ENCODE data around the gene TNS1.

TNS1 gene

DNA sequence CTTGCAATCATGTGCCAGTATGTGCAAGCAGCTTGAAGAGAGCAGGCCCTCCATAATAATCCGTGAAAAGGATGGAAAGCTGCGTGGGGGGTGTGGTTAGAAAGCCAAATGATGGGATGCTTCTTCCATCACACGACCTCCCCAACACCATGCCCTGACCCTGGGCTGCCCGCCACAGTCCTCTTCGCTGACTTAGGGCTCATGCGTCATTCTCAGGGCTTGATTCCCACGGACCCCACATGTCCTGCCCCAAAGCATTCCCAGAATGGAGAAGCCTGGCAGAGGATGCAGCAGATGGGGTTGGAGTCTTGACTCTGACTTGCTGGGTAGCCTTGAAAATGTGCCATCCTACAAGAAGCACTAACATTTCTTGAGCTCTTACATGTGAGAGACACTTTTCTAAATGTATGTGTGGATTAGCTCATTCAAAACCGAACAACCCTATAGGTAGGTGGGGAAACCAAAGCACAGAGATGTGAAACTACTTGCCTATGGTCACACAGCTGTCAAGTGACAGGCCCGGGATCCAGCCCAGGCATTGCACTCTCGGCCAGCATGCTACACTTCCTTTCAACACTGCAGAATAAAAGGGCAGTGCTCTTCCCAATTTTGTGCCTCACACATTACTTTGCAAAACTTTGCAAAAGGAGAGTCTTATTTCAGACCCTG, 3.7 kb downstream of the TNS1 start:
- DNase-seq, result no peak

DNA sequence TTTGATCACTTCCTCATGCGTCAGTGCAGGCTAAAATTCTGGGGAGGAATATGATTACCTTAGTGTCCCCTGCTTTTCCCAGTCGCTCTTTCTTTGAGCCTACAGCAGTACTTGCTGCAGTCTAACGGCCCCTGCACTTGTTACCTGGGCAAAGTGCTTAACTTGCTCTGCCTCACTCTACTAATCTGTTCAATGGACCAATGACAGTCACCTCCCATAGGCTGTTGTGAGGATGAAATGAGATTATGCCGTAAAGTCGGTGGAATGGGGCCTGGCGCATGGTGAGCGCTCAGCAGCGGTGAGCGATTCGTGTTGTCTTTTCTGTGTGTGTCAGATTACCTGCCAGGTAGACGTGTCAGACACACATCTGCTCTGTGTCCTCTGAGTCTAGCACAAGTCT, 5.3 kb downstream of the TNS1 start:
- no peak for DNase-seq

DNA sequence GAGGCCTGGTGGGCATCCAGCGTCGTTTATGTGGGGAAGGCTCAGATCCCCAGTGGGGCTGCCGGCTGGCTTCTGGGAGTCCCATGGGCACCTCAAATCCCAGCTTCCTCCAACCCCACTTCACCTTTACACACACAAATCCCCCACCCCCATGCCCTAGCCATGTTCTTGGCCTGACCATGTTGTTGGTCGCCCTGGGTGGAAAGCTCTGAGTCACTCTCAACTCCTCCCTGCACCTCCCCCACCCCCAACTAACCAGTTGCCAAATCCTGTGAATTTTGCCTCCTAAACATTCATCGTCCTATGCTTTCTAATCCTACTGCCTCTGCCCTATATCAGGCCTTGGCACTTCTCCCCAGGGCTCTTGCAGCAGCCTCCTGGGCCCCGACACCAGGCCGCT, 6.4 kb downstream of the TNS1 start:
- no peak for DNase-seq

DNA sequence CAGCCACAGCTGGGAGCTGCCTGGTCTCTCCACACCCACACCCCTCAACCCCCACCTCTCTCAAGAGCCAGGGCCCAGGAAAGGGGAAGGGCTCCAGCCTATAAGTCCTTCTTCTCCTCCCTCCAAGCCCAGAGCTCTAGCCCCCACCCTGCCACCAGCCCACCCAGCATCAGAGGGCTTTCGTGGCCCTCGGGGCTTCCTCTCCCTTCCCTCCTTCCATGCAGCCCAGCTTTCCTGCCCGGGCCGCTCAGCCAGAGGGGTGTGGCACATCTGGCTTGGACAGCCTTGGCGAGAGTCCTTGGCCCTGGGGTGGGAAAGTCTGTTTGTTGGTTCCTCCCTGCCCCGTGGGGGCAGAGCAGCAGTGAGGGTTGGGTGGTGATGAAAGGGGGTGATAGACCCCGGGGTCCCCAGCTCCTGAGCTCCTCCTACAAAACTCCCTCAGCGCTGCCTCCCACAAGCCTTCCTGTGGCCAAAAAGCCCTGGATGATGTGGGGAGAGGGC, 7.0 kb downstream of the TNS1 start:
- no peak for DNase-seq

DNA sequence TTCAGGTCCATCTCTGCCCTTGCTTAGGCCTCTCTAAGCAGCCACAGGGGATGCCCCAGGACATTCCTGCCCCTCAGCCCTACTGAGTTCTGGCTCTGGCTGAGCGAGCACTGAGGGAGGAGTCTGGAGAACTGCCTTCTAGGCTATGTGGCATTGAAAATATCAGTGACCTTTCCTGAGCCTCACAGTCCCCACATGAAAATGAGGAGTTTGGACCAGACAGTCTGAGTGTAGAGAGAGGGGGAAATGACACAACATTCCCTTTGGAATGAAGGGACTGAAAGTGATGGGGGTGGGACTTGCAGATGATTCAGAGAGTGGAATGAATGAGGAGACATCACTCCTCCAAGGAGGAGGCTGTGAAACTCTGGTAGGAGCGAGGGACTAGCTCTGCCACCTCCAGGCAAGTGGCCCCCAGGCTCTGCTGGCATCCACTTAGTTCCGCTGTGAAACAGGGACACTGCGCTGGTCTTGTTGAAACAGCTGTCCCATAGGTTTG, 8.0 kb downstream of the TNS1 start:
- no peak for DNase-seq

DNA sequence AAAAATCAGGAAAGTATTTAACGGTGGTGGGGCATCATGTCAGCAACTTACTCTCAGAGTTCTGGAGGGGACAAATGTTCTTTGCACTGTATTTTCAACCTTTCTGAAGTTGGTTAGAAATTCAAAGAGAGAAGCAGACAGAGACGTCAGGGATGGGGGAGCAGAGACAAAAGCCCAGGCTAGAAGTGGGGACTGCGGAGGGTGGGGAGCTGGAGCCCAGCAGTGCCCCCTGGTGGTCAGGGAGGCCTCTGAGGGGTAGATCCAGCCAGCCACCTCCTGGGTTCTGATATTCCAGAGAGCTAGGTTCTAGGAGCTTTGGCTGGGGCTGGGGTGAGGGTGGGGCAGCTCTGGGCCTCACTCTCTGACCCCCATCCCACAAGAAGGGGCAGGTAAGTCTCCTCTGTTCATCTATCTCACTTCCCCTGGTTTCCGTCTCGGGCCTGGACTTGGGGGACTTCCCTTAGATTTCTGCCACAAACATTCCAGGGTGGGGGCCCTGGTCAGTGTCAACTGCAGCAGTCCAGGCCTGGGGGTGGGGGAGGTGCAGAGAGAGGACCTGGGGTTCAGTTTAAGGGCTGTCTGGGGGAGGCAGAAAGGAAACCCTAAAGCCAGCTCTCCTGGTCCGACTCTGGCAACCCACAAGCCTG, 8.9 kb downstream of the TNS1 start:
- peak; percentile 10 to 46 (median 24) for DNase-seq

DNA sequence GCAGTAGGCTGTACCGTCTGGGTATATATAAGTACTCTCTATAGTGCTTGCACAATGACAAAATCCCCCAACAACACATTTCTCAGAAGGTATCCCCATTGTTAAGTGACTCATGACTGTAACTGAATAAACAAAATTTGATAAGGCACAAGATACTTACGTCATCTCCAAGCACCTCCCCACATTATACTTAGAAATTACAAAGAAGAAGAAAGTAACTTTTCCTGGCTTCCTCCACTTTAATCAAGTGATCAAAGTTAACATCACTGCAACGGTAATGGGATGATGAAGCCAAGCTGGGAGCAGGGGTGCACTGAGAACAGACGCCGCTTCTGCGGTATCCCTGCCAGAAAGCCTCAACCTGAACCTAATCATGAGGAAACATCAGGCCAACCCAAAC, 9.7 kb downstream of the TNS1 start:
- DNase-seq, result no peak

DNA sequence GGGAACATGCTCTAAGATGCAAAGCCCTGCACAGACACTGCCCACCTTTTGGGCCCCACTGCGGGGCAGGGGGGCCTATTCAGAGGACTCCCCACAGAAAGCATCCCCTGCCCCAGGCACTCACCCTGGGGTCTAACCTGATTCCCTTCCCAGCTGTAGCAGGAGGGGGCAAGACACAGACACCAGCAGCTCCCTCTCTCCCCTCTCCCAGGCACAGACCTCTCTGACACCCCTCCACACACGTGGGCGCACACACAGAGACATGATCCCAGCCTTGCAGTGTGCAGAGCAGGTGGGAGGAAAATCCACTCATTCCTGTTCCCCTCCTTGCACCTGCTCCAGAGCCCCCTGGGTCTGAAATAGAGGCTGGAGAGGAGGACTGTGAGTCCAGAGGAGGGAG, 10.7 kb downstream of the TNS1 start:
- no peak for DNase-seq

DNA sequence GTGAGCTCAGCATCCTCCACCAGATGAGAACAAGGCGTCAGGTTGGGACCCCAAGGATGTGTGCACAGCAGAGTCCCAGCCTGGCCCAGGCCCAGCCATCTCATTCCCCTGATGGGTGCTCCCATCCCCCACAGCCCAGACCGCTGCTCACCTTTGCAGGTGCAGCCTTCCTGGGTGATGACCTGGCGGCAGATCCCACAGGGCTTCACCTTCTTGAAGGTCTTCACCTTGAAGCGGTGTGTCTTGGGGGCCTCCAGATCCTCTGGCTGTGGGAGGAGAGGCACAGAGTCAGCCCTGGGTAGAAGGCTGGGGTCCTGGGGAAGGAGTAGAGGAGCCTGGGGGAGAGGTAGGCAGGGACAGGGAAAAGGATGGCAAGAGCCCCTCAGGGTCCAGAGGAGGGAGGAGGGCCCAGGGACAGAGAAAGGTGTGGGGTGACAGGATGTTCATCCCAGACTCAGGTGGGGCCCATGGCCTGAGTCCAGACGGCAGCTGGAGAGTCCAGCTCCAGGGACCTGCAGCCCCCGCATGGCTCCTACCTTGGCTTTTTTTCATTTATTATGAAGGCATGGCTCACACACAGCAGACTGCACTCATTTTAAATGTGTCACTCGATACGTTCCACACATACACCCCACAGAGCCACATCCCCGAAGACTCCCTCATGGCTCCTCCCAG, 11.9 kb downstream of the TNS1 start:
- no peak for DNase-seq

DNA sequence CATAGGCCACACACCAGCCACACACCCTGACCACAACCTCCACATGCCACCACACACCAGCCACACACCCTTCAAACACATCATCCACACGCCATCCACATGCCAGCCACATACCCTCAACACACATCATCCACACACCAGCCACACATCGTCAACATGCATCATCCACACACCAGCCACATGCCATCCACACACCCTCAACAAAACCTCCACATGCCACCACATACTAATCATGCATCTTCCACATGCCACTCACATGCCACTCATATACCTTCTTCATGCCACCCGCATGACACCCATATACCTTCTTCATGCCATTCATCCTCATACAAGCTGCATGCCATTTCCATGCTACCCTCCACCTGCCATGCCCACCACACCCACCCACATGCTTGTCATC, 12.4 kb downstream of the TNS1 start:
- DNase-seq, result no peak

DNA sequence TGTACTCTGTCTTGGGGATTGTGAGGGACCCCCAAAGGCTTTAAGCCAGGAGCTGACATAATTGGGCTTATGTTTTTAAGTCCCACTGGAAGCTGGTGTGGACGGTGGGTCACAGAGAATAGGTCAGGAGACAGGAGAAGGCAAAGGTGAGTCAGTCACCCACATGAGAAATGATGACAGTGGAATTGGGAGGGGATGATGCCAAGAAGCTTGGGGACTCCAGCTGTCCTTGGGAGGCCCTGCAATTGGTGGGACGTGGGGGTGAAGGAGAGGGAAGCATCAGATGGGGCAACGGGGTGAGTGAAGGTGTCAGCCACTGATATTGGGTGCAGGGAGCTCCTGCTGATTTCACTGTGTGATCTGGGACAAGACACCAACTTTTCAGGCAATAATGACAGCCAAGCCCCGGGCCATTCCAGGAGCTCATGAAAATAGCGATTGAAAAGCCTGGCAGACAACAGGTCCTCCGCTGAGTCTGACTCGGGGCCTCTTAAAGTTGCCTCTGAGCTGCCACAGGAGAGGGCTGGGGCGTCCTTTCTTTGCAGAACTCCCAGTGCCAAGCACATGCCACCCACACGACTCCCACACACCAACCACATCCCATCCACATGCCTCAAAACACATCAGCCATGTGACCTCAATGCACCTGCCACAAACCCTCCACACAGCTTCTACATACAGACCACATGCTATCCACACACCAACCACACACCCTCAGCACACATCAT, 13.4 kb downstream of the TNS1 start:
- DNase-seq, result no peak

DNA sequence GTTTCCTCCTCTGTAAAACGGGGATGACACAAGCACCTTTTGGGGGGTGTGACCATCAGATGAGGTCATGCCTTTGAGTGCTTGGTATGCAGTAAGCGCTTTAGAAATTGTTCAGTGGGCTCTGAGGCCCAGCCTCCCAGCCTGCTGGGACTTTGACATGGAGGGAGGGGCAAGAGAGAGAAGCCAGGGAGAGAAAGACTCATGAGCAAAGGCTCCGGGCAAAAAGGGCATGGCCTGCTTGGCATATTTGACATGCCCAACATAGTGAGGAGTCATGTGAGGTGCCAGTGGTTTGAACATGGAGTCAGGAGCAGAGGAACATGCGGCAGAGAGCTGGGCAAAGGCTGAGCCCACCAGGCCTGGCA, 14.0 kb downstream of the TNS1 start:
- DNase-seq, result no peak

DNA sequence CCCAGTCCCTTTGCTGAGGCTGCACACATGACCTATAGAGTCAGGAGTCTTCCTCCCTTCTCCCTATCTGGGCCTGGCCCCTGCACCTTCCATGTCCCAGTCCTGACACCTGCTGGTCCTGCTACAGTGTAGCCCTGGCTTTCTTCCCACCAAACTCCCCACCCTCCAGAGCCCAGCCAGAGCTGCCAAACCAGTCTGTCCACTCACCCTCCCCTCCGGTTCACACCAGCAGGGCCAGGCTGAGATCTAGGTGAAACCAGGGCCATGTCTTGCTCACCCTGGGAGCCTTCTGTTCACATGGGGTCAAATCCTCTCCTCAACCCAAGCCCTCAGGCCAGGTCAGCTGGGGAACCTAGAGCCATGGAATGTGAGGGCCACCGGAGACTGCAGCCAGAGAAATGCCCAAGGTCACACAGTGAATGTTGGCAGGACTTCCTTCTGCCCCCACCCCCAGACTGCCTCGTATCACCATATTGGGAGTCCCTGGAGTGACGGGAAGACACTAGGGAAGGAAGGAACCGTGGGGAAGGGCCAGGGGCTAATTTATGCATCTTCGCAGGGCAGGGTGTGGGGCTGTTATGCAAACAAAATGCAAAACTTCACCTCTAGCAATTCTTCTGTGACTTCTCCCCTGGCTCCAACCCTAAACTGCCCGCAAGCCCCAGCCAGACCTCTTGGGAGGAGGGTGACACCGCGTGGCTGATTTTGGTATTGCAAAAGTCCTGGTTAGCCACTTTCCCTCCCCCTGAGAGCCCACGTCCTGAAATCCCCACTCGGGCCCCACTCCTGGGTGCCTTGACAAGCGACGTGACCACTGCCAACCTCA, 14.6 kb downstream of the TNS1 start:
- DNase-seq, result peak; percentile 8 to 48 (median 32)

DNA sequence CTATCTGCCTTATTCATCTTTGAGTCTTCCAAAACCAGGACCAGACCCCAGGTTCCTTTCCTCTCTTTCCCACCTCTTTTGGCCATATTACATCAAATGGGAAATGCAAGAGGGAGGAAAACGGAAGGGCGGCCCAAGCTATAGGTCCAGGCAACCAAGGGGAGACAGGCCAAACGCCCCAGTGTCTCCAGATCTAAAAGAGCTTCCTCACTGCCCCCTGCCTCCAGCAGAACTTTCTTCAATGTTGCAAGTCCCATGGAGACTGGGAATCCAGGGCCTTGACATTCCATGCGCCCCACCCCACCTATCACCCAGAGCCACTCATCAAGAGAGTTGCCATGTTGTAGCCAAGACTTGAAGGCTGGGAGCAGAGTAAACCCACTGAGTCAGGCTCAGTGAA, 15.4 kb downstream of the TNS1 start:
- DNase-seq, result no peak

DNA sequence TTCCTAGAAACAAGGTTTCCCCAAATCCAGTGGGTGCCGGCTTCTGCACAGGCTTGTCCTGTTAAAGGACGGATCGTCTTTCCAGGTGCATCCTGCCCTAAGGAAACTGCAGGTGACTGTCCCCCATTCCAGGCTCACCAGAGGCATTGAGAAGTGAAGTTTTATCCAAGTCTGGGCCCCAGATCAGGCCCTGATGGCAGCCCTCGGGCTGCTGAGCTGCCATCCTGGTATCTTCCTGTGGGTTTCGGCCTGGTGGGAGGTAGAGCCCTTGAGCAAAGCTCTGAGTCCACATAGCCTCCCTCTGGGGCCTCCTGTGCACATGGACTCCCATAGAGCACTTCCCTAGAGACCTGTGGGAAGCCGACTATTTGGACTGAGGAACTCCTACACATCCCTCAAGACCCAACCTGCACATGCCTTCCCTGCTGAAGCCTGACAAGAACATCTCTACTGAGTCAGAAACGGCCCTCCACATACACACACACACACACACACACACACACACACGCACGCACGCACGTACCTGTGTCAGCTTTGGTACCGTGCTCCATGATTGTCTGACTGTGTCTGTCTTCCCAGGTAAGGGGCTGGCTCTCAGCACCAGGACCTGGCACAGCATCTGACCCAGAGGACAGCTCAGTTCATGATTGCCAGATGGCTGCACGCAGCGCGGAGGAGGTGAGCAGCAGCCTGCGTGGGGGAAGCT, 16.4 kb downstream of the TNS1 start:
- DNase-seq, result no peak

DNA sequence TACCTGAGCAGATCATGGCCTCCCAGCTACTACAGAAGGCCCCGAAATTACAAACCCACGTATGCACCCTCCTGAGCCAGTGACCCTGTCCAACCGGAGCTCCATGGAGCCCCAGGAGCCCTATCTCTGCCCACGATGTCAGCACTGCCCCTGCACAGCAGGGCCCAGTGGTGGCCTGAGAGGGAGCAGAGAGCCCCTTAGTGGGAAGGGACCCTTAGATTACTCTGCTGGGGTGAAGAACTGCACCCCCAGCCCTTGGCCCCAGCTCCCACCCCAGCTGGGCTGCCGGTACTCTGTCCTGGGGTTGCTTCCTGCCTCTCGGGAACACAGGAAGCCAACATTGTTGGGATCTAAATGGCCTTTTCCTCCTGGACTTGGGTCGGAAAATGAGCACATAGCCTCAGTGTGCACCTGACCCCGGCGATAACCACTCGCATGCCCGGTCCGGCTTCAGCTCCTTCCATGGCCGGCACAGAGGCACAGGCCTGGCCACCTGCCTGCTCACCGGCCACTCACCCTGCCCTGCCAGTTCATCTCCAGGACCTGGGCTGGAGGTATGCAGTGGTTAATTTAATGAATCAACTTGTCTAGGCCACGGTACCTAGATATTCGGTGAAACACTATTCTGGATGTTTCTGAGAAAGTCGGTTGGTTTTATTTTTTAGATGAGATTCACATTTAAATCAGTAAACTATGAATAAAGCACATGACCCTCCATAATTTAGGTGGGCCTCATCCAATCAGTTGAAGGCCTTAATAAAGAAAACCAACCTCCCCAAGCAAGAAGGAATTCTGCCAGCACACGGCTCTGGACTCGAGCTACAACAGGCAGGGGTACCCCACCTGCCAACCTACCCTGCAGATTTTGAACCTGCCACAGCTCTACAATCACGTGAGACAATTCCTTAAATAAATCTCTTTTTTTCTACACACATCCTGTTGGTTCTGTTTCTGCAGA, 19.2 kb downstream of the TNS1 start:
- no peak for DNase-seq

DNA sequence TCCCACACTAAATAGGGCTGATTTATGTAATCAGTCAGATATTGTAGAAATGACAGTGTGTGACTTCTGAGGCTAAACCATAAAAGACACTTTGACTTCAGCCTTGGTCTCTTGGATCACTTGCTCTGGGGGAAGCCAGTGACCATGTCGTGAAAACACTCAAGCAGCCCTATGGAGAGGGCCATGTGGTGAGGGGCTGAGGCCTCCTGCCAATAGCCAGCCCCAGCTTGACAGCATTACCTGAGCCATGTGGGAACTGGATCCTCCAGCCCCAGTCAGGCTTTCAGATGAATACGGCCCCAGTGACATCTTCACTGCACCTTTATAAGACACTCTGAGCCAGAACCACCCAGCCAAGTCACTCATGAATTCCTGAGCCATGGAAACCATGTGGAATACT, 20.8 kb downstream of the TNS1 start:
- no peak for DNase-seq

DNA sequence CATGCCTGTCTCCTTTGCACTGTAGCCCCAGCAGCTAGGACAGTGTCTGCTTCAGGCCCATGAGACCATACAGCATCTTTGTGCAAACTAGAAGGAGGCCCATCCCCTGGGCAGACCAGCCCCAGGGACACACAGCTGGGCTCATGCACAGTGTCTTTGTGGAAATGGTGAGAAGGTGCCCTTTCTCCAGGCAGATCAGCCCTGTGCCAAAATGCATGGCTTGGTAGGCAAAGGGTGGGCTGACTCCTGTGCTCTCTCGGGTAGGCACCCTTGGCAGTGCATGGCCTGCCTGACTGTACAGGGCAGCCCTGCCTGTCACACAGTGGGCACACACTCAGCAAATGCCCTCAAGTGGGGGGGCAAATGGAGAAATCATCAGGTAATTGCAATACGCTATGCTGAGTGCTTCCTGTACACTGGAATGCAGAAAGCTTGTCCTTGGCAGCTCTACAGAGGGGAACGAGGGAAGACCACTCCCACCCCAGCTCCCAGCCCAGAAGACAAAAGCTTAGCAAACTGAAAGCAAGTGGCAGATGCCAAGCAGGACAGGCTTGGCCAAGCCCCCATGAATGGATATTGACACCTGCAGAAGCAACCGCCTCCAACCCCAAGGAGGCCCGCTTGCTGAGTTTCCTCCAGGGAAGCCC, 21.6 kb downstream of the TNS1 start:
- no peak for DNase-seq

DNA sequence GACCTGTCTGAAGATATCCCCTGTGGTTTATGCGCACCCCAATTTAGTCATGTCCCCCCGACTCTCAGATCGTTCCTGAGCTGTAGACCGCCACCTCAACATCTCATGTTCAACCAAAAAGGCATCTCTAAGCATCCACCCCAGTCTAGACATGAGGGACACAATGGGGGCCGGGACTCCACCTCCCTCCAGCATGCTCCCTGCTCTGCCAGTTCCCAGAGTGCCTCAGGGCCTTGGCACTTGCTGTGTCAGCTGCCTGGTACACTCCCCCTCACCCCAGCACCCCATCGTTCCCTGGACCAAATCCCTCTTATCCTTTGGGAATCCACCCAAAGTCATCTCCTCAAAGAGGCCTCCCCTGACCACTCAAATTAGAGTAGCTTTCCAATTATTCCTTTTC, 22.2 kb downstream of the TNS1 start:
- DNase-seq, result no peak

DNA sequence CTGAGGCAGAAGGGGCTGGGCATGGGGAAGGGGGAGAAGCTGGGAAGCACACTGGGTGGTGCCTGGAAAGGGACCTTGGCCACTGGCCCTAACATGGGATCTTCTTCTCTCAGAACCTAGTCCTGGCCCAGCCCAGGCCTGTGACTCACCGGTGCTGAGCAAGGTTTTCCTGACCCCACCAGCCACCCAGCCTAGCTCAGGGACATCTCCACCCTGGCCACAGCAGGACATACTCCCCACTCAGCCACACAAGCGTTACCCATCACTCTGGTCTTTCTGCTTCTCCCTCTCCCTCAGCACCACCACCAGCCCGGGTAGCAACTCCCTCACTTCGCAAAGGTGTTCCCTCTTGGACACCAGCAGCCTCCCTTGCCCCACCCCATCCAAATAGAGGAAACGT, 22.8 kb downstream of the TNS1 start:
- DNase-seq, result no peak
